GM21619 (cell line): ENCODE results near the gene SLC7A4.

Experiments used
- ATAC-seq: cut with Tn5 transposase; IDR thresholded peaks from one replicate; pipeline ENCODE4 v1.9.1; 2021; ENCODE audit not compliant: unreplicated experiment

Gene SLC7A4

DNA sequence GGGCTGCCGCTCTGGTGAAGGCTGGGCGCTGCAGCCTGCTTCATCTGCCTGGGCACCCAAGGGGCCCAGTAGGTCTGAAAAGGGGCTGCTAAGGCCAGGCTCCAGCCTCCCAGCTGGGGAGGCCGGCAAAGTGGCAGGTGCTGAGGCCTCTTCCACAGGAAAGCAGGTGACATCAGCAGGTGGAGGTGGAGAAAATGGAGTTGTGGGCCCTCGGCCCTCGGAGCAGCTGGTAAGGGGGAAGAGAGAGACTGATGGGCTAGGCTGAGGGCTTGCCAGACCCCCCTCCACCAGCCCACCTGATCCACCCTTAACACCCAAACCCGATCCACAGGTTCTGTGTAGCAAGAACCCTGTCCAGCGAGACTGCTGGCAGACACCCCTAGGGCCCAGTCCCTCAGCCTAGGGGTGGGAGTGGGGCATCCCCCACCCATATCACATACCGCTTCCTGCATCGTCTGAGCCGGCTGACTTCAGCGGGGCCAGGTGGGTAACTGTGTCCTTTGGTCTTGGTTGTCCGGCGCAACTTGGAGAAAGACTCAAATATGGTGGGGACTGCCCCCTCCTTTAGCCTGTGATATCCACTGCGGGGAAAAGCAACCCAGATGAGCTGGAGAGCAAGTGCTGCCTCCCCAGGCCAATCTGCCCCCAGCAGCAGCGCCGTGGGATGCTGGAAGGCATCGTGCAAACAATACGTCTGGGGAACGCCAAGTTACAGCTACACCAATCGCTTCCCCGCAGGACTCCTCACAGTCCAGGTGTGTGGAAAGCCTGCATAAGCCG, 32.0 kb downstream of the SLC7A4 start:
- ATAC-seq, result no peak

DNA sequence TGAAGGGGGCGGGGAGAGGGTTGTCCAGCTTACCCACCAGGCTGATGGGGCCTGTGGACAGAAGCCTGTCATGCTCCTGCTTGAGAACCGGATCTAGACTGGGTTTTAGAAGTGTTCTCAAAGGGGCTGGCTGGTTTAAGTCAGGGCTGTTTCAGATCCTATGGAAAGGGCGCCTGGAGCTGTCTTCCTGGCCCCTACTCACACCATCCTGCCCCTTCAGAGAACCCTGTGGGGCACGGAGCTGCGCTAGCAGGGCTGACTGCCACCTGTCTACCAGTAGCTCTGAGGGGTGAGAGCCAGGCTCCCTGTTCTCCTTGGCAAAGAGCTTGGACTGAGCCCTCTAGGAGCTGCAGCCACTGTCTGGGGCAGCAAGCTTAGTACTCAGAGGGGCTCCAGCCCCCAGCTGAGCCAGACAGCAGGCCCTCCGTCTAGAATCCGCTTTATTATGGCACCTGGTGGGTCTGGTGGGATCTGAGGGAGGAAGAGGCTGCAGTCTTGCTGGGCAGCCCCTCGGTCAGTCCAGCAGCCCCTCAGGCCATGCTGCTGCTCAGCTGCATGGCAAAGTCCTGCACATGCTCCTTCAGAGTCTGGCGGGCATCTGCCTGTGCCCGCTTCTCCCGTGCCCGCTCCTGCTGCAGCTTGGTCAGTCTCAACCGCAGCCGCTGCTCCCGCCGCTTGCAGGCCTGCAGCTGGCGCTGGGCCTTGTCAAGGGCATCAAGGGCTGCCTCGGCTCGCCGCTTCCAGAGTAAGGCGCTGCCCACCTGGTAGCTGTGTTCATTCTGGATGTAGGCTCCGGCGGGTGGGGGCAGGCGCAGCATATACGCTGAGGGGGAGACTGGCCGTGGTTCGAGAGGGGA, 32.8 kb downstream of the SLC7A4 start:
- ATAC-seq, result no peak

DNA sequence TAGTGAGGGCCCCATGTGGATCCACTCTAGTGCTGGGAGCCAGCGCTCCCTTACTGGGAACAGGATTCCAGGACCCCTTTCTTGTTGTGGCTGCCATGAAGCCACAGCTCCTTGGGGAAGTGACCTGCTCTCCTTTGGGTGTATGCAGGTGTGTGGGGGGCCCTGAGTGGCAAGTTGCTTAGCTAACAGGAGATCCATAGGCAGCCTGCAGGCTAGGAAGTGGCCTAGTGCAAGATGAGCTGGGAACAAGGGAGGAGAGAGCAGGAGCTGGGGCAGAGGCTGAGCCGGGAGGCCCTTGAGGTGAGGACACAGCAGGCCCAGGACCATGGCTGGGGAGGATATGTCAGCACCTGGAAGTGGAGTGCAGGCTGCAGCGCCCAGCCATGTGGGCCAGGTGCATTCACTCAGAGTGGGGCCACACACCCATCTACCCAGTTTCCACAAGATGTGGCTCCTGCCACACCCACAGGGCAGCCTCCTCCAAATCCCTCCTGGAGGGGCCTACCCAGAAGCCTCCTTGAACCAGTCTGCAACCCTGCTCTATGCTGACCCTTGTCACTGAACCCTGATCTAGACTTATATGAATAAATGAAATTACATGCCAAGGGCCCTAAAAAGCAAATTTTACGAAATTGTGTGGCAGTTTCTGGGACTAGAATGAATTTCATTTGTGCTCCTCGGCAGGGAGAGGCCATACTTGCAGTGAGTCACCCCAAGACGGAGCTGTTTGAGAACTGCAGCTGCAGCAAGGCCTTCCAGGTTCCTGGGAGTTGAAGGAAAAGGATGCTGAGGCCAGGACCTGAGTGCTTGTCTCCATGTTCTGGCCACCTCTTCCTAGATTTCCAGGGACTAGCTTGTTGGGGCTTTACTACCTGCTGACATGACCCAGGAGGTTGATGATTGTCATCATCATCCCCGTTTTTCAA, 33.7 kb downstream of the SLC7A4 start:
- ATAC-seq, result no peak

DNA sequence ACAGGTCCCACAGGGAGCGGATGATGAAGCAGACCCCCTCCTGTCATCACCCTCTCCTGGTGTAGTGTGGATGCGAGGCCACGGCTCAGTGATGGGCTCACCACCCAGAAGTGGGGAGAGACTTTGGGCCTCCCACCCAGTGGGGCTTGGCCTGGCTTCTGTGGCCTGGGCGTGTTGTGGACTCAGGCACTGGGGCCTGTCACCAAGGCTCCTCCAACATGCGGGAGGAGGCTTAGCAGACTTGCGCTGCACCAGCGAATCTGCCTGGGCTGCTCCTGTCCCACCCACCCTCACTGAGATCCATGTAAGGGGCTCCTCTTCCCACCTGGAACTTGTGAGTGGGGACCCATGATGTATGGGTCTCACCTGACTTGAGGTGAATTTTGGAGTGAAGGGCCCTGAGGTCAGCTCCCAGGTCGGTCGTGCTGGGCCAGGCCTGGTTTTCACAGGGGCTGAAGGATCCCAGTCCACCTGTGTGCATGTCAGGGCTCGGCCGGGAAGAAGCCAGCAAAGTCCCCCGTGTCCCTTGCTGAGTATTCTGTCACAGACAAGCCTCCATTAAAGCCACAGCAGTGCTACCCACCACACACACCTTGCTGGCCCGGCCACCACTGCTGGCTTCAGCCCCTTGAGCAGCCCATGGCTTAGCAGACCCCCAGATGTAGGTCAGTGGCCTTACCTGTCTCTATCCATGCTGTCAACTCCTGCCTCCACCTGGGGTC, 34.7 kb downstream of the SLC7A4 start:
- no peak for ATAC-seq

DNA sequence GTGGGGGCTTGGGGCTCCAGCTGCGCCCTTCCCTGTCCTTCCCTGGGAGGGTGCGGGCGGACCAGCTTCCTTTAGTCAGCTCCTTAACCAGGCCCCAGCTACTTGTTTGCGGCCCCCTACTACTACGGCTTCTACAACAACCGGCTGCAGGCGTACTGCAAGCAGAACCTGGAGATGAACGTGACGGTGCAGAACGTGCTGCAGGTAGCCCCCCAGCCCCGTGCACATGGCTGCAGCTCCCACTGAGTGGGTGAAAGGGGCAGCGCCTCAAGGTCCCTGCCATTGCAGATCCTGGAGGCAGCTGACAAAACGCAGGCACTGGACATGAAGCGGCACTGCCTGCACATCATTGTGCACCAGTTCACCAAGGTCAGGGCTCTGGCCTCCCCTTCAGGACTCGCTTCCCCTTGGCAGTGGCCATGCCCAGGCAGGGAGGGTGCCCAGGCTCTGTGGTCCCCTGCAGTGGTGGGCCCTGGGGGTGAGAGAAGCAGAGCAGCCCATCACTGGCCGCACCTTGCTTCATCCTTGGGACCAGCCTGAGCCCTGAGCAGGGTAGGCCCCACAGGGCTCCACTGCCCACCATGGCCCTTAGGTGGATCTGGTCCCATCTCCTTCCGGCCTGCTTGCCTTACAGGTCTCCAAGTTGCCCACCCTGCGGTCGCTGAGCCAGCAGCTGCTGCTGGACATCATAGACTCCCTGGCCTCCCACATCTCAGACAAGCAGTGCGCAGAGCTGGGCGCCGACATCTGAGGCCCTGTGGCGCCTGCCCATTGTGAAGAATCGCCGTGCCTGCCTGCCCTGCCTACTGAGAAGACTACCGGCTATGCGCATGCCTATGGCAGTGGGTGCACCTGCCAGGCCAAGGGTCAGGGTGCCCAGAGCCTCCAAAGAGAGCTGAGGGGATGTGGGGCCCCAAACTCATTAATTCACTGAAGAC, 35.5 kb downstream of the SLC7A4 start:
- ATAC-seq, result no peak

DNA sequence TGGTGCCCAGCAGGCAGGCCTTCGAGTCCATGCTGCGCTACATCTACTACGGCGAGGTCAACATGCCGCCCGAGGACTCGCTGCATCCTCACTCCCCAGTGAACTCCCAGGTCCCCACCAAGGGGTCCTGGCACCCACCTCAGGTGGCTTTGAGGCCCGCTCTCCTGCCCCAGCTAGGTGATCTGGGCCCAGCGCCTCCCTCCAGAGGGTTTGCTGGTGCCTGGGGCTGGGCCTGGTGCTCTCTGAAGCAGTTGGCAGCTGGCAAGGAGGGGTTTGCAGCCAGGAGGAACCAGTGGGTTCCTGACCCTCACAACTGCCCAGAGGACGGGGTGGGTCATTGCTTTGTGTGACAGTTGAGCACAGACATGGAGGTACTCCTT, 36.3 kb downstream of the SLC7A4 start:
- ATAC-seq, result no peak

DNA sequence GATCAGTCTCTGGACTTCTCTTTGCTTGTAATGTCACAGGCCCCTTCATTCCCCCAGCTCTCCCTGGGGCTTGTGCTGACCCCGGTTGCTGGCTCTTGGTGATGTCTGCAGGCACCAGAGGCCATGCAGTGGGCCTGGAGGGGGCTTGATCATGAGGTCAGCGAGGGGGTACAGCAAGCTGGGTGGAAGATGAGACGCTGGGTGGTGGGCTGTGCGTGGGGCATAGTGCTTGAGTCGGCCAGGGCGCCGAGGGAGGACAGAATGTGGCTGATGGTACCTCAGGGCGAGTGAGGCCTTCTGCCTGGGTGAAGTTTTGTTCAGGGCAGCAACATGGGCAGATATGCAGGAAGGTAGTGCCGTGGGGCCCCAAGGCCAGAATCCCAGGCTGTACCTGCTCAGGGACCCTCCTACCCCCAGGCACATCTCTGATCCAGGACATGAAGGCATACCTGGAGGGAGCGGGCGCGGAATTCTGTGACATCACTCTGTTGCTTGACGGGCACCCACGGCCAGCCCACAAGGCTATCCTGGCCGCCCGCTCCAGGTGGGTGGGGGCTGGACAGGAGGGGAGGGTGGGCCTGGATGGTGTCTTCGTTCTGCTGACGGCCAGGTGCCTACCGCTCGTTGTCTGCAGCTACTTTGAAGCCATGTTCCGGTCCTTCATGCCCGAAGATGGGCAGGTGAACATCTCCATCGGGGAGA, 36.9 kb downstream of the SLC7A4 start:
- no peak for ATAC-seq

DNA sequence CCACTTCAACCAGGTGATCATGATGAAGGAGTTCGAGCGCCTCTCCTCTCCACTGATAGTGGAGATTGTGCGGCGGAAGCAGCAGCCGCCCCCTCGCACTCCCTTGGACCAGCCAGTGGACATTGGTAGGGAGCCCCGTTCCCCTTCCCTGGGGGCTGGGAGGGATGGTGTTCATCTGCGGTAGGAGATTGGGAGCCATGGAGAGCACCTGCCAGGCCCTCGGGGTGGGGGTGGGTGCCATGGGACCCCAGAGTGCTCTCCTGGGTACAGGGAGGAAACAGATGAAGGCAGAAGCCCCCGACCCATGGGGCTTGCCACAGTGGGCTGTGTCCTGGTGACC, 37.5 kb downstream of the SLC7A4 start:
- ATAC-seq, result no peak

DNA sequence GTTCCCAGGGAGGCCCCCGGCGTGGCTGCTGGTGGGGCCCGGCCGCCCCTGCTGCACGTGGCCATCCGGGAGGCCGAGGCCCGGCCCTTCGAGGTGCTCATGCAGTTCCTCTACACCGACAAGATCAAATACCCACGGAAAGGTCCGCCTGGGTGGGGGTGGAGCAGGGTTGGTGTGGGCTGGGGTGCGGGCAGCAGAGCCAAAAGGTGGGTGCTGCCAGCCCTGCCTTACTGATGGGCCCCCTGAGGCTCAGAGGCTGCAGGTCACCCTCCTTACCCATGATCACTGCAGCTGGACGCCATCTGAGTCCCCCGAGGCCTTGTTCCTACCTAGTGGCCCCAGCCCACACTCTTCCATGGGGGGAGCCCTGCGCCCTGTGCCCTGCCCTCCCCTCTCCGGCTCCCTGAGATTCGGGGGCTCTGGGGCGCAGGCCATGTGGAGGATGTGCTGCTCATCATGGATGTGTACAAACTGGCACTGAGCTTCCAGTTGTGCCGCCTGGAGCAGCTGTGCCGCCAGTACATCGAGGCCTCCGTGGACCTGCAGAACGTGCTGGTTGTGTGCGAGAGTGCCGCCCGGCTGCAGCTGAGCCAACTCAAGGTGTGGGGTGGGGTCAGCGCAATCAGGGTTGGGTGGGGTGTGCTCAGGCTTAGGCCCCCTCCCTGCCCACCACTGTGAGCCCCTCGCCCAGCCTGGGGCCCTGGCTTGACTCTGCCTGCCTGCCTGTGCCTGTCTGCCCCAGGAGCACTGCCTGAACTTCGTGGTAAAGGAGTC, 38.0 kb downstream of the SLC7A4 start:
- ATAC-seq, result no peak

DNA sequence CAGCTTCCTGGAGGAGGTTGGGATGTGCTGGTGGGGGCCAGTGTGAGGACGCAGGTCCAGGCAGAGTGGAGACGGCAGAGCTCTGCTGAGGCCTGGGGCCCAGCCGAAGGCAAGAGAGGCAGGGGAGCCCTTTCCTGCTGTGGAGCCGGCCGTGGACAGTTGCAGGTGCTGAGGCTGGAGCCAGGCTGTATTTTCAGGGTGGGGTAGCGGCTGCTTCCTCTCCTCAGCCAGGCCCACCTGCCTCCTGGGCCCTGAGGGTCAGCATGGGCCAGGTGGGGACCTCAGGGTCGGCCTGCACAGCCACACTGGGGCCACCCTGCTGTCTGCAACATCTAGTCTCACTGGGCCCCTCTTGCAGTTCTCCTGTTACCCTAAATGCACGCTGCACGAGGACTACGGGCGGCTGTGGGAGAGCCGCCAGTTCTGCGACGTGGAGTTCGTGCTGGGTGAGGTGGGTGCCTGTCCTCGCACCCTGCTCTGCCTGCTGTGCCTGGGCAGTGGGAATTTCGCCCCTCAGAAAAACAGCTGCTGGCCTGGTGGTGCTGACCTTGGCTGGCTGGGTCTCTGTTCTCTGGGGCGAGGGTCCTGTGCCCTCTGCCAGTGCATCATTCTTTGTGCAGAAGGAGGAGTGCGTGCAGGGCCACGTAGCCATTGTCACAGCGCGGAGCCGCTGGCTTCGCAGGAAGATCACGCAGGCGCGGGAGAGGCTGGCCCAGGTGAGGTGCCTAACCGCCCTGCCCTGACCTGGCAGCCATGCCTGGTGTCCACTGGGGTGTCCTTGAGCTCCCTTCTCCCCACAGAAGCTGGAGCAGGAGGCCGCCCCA, 38.8 kb downstream of the SLC7A4 start:
- no peak for ATAC-seq

DNA sequence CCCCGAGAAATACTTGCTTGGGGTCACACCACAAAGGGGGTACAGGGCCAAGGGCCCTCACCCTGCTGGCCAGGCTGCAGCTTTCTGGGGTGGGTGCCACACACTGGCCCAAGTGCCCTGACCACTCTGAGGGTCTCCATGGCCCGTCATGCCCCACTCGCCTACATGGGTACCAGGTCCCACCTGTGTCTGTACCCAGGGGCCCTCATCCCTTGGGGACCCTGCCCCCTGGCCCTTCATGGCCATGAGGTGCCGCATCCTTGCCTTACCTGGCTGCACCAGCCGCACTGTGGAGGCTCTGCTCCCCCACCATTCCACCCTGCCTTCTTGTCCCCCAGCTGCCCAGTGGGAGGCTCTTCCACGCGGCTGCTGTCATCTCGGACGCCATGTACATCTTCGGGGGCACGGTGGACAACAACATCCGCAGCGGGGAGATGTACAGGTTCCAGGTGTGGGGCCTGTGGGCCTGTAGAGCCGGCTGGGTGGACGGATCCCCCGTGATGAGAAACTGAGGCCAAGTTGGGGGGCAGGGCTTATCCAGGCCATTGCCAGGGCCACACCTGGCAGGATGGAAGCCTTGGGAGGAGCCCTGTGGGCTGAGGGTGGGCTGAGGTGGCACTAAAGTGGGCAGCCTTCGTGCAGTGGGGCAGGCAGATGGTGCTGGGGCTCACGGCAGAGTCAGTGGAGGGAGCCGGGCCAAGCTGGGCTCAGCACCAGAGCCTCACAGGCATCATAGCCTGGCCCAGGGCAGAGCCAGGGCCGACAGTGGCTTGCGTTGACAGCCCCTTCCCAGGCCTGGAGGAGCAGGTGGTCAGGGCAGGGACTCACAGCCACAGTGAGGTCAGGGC, 39.7 kb downstream of the SLC7A4 start:
- no peak for ATAC-seq

DNA sequence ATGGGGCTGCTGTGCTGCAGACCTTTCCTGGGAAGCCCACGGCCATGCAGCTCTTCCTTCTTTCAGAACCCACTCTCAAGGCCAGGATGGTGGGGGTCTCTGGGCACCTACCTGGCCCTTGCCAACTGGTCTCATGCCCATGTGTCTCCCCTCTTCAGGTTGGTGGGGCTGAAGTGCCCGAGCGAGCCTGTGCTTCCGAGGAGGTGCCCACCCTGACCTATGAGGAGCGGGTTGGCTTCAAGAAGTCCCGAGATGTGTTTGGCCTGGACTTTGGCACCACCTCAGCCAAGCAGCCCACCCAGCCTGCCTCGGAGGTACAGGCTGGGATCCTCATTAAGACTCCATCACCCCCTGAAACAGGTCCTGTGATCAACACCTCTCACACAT, 40.3 kb downstream of the SLC7A4 start:
- ATAC-seq, result no peak

DNA sequence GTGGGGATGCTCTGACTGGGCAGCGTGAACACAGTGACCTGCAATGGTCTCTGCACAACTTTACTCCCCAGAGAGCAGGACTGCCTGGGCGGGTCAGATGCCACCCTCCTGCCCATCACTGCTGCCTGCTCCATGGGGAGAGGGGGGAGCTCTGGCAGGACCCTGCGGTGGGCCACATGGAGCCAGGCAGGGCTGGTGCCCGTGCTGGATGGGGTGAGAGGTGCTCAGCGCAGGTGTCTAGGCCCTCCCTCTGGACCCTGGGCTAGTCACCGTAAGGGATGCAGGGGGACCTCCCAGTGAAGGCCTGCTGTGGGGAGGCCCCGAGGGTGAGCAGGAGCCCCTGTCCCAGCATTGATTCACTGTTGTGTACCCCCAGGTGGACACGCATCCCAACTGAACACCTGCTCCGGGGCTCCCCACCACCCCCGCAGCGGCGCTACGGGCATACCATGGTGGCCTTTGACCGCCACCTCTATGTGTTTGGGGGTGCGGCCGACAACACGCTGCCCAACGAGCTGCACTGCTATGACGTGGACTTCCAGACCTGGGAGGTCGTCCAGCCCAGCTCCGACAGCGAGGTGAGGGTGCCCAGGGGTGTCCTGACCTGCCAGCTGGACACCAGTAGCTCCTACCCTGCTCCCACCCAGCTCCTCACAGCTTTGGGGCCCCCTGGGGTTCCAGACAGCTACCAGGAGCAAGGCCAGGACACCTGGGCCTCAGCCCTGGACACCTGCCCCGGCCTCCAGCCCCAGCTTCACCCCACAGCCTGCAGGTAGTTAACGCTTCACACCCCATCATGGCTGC, 40.9 kb downstream of the SLC7A4 start:
- ATAC-seq, result no peak

DNA sequence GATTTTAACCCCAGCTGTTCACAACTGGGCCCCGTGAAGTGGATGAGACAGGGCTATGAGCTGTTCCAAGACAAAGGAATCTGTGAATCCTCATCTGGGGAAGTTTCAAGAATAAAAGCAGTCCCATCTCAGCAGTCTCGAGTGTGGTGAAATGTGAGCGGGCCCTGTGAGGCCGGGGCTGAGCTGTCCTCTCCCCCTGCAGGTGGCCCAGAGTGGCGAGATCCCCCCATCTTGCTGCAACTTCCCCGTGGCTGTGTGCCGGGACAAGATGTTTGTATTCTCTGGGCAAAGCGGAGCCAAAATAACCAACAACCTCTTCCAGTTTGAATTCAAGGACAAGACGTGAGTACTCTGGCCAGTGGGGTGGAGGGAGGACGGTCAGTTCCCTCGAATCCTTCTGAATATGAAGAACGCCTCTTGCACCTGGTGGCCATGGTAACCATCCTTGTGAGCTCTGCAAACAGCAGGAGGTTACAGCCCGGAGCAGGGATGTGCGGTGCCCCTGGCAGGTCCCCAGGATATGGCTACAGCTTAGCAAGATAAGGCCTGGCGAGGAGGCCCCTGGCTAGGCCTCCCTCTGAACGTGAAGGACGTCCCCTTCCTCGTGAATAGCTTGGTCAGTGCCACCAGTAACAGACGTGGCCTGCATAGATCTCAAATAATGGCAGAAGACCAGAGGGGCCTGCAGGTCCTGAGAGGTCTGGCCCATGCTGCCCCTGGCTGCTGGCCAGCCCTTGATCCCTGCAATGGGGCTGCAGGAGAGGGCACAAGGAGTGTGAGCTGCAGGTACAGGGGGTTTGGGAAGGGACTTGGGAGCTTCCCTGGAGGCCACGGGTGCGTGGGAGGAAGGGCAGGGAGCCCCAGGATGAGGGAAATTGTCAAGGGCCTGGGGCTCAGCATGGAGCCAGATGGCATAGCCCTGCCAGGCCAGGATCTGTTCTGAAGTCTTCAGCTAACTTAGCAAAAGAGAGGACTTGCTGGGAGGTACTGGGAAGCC, 41.9 kb downstream of the SLC7A4 start:
- ATAC-seq, result no peak
